Stimulated activated effector memory CD8-positive, alpha-beta T cell treated with anti-CD3 and anti-CD28 coated beads, Interleukin-12 subunit alpha, Interleukin-12 subunit beta, amount 100 ng/mL, for 72 hours (primary cell): Measurements from ENCODE around the gene FCAMR.
A peak's percentile ranks its signal among the peaks of the same experiment; 100 is the strongest.

ENCODE experiments used
- ATAC-seq: fragments of 150-1000 bp; cut with Tn5 transposase; 2 replicates; pipeline ENCODE4 v1.10.0; 2021
- DNase-seq, 2 donors: peaks; one replicate each; pipeline ENCODE4 v3.0.0; 2021 to 2022; ENCODE audit warnings: low spot score in 2 of 2
- H3K27ac Mint-ChIP-seq: one replicate; pipeline ENCODE4 v1.8.0; 2022; ENCODE audit warnings: mild to moderate bottlenecking, mixed read lengths
- H3K36me3 Mint-ChIP-seq: one replicate; pipeline ENCODE4 v1.8.0; 2022; ENCODE audit warnings: mild to moderate bottlenecking, mixed read lengths
- H3K4me1 Mint-ChIP-seq: one replicate; pipeline ENCODE4 v1.8.0; 2022; ENCODE audit warnings: mixed read lengths
- H3K4me3 Mint-ChIP-seq: one replicate; pipeline ENCODE4 v1.8.0; 2022; ENCODE audit warnings: mild to moderate bottlenecking, mixed read lengths
- H3K9me3 Mint-ChIP-seq: one replicate; pipeline ENCODE4 v1.8.0; 2022; ENCODE audit warnings: mixed read lengths

The FCAMR gene

DNA sequence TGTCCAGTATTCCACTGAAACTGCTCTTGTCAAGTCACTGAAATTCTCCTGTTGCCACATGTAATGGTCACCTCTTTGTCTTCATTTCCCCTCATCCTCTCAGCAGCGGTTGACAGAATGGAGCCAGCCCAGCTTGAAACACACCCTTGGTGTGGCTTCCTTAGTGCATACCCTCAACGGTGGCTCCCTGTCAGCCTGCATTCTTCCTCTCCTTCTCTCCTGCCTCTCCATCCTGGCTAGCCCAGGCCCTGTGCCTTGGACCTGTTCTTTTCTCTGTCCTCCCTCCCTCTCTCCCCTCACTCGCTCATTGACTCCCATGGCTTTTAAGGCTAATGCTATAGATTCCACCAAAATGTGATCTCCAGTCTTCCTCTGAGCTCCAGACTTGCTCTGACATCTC lies 52.2 kb downstream of the FCAMR start:
- H3K4me3 Mint-ChIP-seq, result no peak overlapping the region
- H3K27ac Mint-ChIP-seq, result peak overlapping the region; percentile 73
- no peaks in the 10 kb centered on the region for H3K9me3 Mint-ChIP-seq
- peaks cover 34% of the 10 kb centered on the region for H3K36me3 Mint-ChIP-seq
- DNase-seq (no peak), ATAC-seq (no peak)
- peaks cover 77% of the 10 kb centered on the region for H3K4me1 Mint-ChIP-seq

DNA sequence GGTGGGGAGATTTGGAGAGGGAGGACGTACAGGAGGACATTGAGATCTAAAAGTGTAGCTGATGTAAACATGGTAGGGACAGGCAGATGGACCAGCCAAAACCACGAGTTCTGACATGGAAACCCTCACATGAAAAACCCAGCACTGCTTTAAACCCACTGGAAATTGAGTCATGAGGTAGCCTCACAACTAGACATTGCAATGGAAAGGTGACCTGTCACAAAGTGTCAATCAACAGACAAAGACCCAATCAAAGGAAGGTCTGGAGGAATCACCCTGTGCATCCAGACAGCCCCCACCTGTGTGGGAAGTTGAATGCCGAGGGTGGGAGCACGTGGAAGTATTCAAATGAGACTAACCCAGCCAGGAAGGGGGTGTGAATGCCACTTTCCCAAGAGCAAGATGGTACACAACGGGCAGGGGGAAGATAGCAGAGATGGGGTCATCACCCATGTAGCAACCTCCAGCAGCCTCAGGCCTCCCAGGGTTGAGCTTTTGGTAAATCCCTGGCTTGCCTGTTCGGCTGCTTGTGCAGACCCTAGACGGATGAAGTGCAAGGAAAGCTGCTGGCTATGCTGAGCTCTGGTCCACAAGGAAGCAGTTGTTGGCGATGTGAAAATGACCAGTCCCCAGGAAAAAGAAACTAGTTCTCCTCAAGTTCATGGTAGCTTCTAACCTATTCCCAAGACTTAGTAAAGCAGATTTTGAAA lies 54.1 kb downstream of the FCAMR start:
- H3K4me3 Mint-ChIP-seq, result no peak overlapping the region
- H3K36me3 Mint-ChIP-seq, result peaks cover 49% of the 10 kb centered on the region

DNA sequence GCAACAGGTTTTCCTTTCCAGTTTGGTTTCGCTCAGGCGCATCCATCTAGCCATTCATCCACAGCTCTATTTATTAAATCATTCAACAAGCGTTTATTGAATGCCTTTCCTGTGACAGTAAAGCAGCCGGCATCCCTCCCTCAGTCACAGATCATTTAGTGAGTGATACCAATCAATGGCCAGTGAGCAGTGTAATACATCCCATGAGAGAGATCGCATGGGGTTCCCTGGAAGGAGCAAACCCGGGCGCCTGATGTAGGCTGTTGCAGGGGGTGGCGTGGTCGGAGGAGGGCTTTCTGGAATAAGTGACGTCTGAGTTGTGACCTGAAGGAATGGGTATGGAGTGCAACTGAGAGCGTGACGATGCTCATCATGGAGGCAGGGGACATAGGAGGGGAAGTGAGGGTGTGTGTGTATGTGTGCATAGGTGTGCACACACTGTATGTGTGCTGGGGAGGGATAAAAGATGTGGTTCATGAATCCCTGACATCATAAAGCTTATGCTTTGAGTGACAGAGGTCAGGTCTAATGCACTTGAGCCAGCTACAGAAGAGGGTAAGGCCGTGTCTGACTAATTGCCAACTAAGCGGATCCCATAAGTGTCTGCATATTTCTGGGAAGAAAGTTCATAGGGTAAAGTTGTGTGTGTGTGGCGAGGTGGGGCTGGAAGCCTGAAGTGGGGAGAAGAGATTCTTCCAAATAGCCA lies 55.1 kb downstream of the FCAMR start:
- Mint-ChIP-seq H3K27ac (peak overlapping the region; percentile 80), H3K4me3 (no peak overlapping the region), H3K4me1 (peaks cover 89% of the 10 kb centered on the region), H3K9me3 (no peaks in the 10 kb centered on the region), H3K36me3 (peaks cover 55% of the 10 kb centered on the region)
- DNase-seq (no peak), ATAC-seq (no peak)

More for the DNA sequence above, 54.1 kb downstream of the FCAMR start:
- Mint-ChIP-seq H3K27ac (peak overlapping the region; percentile 80), H3K4me1 (peaks cover 92% of the 10 kb centered on the region), H3K9me3 (no peaks in the 10 kb centered on the region)
- ATAC-seq (peak; percentile 61), DNase-seq (no peak)

DNA sequence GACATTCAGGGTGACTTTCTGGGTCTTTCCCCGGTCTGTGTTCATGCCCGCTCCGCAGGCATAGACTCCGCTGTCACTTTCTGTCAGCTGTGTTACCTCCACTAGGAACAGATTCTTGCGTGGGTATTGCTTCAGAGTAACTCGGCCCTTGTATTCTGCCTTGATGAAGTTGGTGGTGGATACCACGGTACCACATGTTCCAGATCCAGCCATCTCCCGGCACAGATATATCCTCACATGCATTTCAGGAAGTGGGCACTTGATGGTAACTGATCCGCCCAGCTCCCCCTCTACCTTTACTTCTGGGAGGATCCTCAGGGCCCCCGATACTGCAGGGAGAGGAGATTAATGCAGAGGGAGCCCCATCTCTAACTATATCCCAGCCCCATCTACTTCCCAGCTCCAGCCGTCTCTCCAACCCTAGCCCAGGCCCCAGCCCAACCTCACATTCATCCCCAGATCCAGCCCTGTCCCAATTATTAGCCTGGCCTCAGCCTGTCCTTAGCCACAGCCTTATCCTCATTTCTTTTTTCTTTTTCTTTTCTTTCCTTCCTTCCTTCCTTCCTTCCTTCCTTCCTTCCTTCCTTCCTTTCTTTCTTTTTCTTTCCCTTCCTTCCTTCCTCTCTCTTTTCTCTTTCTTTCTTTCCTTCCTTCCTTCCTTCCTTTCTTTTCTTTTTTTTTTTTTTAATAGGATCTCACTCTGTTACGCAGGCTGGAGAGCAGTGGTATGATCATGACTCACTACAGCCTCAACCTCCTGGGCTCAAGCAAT lies 56.3 kb downstream of the FCAMR start:
- Mint-ChIP-seq H3K4me3 (no peak overlapping the region), H3K36me3 (peaks cover 62% of the 10 kb centered on the region), H3K4me1 (peaks cover 84% of the 10 kb centered on the region), H3K9me3 (no peaks in the 10 kb centered on the region), H3K27ac (peak overlapping the region; percentile 80)
- no peak for ATAC-seq
- no peak for DNase-seq

DNA sequence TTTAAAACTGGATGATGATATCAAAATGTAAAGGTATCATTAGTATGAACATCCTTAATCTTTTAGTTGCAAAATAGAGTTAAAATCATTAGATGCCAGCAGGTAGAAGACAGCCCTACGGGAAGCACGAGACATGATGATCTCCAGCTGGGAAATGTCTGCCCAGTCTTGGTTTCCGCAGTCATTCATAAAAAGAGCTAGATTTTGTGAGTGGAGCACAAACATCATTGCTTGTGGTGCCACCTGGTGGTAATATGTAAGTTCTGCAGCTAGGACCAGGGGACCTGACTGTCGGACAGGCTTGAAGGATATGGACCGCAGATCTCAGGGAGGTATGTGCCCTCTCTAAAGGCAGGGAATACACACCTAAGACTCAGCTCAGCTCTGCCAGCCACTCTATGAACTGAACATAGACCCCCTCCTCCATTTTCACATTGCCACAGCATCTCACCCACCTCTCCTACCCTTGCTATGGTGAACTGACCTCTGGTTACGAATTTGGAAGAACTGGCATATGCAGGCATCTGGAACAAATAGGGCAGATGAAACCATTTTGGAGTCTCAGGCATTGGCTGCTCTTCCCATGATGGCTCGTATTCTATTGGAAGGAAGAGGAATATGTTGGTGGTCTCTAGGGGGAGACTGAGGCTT lies 57.7 kb downstream of the FCAMR start:
- H3K9me3 Mint-ChIP-seq, result no peaks in the 10 kb centered on the region
- peak; percentile 49 to 76 for DNase-seq
- no peak overlapping the region for H3K4me3 Mint-ChIP-seq
- peak; percentile 61 for ATAC-seq
- peak overlapping the region; percentile 48 for H3K27ac Mint-ChIP-seq
- H3K36me3 Mint-ChIP-seq, result peaks cover 68% of the 10 kb centered on the region
- peaks cover 84% of the 10 kb centered on the region for H3K4me1 Mint-ChIP-seq

DNA sequence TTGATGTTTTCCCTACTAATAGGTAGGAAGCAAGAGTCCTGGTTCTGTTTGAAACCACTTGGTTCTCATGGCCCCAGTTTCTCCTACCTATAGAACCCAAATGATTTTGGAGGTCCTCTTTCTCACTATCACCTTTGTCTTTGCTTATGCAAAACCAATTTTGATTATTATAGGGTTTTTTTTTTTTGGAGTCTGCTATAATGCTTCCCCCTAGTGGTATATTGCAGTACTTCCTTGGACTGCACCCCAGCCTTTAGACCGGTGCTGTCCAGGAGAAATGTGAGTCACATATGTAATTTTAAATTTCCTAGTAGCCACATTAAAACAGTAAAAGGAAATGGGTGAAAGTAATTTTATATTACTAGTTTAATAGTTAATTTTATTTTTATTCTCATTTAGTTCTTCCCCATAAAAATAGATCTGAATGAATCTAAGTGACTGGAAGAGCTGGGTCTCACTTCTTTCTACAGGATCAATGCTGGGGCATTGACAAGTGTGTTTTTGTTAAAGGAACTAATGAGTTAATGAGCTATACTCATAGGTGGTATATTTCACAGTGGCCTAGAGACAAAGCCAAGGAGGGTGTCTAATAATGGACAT lies 59.1 kb downstream of the FCAMR start:
- H3K4me1 Mint-ChIP-seq, result peaks cover 76% of the 10 kb centered on the region
- H3K9me3 Mint-ChIP-seq, result no peaks in the 10 kb centered on the region
- H3K36me3 Mint-ChIP-seq, result peaks cover 69% of the 10 kb centered on the region
- H3K27ac Mint-ChIP-seq, result no peak overlapping the region
- H3K4me3 Mint-ChIP-seq, result peak overlapping the region; percentile 40
- ATAC-seq (peak; percentile 45), DNase-seq (no peak)

DNA sequence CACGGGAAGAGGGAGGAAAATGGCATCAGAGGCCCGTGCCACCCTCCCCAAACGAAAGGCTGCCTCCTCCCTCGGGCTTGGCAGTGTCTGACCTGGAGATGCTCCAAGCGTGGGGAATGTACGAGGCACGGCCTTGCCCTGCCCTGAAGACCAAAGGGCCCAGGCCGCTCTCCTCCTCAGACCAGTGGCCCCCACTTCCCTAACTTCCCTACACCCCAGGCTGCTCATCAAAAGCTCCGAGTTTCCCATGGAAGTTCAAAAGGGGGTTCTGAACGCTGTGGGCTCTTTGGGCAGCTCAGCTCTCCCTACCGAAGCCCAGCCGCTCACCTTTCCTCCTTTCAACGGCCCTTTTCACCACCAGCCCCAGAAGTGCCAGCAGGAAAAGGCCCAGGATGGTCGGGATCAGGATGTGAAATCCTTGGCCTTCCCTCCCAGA lies 60.4 kb downstream of the FCAMR start:
- Mint-ChIP-seq H3K4me3 (peak overlapping the region; percentile 40), H3K36me3 (peaks cover 73% of the 10 kb centered on the region), H3K4me1 (peaks cover 76% of the 10 kb centered on the region), H3K9me3 (no peaks in the 10 kb centered on the region), H3K27ac (no peak overlapping the region)
- DNase-seq, result no peak
- peak; percentile 2 for ATAC-seq

DNA sequence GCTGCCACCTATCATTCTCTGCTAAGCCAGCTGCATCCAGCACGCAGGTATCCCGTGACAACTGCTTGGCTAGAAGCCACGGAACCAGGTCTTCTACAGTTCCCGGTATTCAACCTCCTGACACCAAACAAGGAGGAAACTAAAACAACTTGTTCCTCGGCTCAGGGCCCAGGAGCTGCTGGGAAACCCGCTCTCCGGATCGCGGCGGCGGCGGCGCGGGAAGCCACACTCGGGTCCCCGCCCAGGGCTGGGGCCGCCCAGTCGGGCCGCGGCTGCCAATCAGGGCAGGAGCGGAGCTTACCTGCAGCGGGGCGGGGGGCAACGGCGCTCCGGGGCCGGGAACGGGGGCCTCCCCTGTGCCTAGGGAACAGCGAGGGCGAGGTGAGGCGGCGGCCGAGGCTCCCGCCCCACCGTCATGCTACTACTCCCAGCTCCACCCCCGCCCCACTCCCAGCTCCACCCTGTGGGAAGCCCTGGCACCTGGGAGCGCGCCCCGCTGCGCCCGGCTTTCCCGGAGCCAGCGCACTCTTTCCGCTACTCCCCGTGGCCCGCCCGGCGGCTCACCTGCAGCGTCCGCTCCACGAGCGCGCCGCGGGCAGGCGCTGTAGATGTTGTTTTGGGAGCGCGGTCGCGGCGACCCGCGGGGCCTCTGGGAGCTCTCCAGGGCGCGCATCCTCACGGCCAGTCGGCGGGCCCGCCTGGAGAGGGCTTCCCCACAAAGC lies 60.9 kb downstream of the FCAMR start:
- no peaks in the 10 kb centered on the region for H3K9me3 Mint-ChIP-seq
- H3K27ac Mint-ChIP-seq, result no peak overlapping the region
- ATAC-seq (peak; percentile 46), DNase-seq (no peak)
- peaks cover 76% of the 10 kb centered on the region for H3K4me1 Mint-ChIP-seq
- H3K36me3 Mint-ChIP-seq, result peaks cover 79% of the 10 kb centered on the region
- H3K4me3 Mint-ChIP-seq, result peak overlapping the region; percentile 40

DNA sequence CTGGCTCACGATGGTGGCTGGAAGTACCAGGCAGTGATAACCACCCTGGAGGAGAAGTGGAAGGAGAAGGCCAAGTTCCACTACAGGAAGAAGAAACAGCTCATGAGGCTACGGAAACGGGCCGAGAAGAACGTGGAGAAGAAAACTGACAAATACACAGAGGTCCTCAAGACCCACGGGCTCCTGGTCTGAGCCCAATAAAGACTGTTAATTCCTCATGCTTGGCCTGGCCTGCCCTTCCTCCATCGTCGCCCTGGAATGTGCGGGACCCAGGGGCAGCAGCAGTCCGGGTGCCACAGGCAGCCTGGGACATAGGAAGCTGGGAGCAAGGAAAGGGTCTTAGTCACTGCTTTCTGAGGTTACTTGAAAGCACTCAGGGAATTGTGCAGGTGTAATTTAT lies 62.2 kb downstream of the FCAMR start:
- Mint-ChIP-seq H3K4me1 (peaks cover 63% of the 10 kb centered on the region), H3K9me3 (no peaks in the 10 kb centered on the region), H3K4me3 (peak overlapping the region; percentile 10), H3K27ac (peak overlapping the region; percentile 38), H3K36me3 (peaks cover 83% of the 10 kb centered on the region)
- no peak for ATAC-seq
- DNase-seq, result no peak
